Right renal pelvis (tissue), 4 donors: ENCODE data around the gene EXOC1L. TPM values are rescaled to one million over a fixed set of nuclear protein-coding genes. Genes with fewer than 3 reads are reported as not detected.
A peak's percentile ranks its signal among the peaks of the same experiment; 100 is the strongest.
"Not testable (repeated sequence)": the region's sequence is repeated elsewhere in the genome, so short reads cannot be mapped to it uniquely, and the experiment has no call there.

Experiments
- DNase-seq, 4 donors: peaks; one replicate each; pipeline ENCODE4 v3.0.0-alpha.2; 2013; ENCODE audit warnings: low read depth in 4 of 4, low spot score in 3 of 4, missing footprints in 1 of 4
- polyA plus RNA-seq, 4 donors: library from polyadenylated mRNA; unstranded; fragments of 120-200 nt; gene quantifications; one replicate each; pipeline ENCODE4 v1.2.1, GENCODE V29; 2013; ENCODE audit not compliant: insufficient read length in 4 of 4

The EXOC1L gene
- polyA plus RNA-seq, 4 donors: 0.09 TPM; not detected in 3

DNA sequence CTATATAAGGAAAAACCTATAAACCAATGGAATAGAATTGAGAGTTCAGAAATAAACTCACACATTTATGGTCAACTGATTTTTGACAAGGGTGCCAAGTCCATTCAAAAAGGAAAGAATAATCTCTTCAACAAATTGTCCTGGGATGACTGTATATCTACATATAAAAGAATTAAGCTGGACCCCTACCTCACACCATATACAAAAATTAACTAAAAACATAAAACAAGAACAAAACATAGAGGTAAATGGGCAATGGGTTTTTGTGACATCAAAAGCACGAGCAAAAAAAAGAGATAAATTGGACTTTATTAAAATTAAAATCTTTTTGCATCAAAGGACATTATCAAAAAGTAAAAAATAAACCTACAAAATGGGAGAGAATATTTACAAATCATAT lies 18.3 kb downstream of the EXOC1L start:
- DNase-seq: no peak

DNA sequence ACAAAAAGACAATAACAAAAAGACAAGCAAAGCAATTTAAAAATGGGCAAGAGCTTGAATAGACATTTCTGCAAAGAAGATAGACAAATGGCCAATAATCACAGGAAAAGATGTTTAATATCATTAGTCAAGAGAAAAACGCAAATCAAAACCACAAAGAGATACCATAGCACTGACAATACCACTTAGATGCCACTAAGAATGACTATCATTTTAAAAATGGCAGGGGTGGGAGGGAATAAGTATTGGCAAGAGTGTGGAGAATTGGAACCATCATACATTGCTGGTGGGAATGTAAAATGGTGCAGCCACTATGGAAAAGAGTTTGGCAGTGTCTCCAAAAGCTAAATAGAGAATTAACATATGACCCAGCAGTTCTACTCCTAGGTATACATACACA lies 18.8 kb downstream of the EXOC1L start:
- no peak for DNase-seq

DNA sequence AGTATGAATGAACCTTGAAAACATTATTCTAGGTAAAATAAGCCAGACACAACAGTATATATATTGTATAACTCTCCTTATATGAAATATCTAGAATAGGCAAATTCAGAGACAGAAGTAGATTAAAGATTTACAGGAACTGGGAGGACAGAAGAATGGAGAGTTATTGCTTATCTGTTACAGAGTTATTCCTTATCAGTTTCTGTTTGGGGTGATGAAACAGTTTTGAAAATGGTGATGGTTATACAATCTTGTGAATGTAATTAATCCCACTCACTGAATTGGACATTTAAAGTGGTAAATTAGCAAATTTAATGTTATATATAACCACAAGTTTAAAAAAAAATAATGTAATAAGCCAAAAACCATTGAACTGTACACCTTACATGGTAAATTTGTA lies 19.4 kb downstream of the EXOC1L start:
- no peak for DNase-seq

DNA sequence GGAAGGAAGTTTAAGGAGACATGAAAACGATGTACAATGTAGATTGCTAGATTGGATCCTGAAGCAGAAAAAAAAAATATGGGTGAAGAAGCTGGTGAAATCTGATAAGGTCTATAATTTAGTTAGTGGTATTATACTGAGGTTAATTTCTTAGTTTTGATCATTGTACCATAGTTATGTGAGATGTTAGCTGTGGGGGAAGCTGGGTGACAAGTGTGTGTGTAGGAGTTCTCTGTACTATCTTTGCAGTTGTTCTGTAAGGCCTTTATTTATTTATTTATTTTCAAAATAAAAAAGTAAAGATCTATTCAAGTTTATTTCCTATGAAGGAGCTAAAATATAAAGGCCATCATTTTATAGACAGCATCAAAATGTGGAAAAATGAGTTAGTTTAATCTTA lies 21.4 kb downstream of the EXOC1L start:
- DNase-seq: no peak

DNA sequence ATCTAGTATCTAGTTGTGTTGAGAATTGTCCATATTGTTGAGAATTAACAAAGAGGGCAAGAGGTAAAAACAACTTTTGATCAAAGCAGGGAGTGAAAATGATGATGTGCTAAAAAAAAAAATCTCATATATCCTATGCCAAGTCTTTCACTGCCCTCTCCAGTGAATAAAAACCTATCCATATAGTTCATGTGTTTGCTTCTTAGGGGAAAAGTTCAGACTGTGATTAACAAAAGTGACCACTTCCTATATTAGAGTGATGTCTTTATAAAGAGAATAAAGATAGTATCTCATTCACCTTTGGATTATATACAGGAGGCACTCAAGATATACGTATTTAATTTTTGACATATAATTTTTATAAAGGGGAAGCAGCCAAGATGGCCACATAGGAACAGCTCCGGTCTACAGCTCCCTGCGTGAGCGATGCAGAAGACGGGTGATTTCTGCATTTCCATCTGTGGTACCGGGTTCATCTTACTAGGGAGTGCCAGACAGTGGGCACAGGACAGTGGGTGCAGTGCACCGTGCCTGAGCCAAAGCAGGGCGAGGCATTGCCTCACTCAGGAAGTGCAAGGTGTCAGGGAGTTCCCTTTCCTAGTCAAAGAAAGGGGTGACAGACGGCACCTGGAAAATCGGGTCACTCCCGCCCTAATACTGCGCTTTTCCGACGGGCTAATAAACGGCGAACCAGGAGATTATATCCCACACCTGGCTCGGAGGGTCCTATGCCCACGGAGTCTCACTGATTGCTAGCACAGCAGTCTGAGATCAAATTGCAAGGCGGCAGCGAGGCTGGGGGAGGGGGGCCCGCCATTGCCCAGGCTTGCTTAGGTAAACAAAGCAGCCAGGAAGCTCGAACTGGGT lies 22.0 kb downstream of the EXOC1L start:
- DNase-seq: not testable (repeated sequence)

DNA sequence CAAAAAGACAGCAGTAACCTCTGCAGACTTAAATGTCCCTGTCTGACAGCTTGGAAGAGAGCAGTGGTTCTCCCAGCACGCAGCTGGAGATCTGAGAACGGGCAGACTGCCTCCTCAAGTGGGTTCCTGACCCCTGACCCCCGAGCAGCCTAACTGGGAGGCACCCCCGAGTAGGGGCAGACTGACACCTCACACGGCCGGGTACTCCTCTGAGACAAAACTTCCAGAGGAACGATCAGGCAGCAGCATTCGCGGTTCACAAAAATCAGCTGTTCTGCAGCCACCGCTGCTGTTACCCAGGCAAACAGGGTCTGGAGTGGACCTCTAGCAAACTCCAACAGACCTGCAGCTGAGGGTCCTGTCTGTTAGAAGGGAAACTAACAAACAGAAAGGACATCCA lies 22.7 kb downstream of the EXOC1L start:
- DNase-seq: not testable (repeated sequence)

DNA sequence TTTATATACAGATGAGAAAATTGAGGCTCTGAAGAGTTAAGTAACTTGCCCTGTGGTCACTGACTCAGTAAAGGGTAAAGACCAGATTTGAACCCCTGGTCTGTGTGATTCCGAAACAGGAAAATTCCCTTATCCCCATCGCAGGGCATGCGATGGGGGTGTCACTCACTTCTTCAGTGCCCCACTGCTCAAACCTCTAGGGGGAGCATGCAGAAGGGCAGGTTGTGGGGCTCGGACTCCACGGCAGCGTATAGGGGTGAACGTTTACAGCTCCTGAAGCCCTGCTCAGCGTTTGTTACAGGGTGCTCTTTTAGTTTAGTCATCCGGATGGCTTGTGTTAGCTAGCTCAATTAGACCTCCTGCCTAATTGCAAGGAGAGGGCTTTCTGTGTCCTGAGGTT lies 30.1 kb downstream of the EXOC1L start:
- DNase-seq: no peak

DNA sequence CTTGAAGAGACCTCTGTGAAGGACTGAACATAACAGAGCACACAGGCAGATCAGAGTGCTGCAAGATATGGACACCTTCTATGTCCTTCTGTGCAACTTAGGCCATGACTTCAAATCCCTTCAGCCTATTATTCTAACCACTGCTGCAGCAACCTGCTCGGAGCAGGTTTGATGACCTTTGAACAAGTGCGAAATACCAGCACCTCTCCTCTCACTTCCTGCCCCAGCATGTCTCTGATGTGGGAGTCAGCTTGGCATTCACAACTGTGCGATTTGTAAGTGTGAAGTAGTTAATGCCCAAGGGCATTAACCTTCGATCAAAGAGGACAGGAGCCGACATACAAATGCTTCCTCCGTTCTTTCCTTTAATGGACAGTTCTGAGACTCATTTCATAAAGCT lies 32.3 kb downstream of the EXOC1L start:
- DNase-seq: no peak

DNA sequence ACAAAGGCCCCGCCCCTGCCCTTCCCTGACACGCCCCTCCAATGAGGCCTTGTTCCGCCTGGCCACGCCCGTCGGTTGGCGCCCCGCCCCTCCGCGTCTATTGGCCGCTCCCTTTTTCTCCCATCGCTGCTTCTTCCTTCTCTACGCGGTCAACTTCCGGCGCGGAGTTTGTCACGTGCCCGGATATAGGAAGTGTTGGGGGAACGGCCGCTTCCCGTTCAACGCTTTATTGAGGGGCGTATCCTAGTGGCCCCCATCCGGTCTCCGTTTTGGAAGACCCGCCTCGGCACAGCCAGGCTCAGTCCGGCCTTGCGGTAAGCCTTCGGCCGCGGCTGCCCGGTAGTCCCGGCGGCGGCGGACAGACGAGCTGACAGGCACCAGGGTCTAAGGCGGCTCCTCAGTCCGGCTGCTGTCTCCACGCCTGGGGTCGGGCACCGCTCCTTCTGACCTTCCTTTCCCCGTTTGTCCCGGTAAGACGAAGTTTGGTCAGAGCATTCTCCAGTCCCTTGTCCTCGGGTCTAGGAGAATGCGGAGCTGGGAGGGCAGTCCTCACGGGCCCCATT lies 34.0 kb downstream of the EXOC1L start, which contains the start of gene EXOC1:
EXOC1 (plus strand) TSS at position 165 of the 563 bp plus-strand sequence. CDS start 4,676 bp downstream, outside the sequence.
- DNase-seq: peak; percentile 88 to 92 (median 90)

DNA sequence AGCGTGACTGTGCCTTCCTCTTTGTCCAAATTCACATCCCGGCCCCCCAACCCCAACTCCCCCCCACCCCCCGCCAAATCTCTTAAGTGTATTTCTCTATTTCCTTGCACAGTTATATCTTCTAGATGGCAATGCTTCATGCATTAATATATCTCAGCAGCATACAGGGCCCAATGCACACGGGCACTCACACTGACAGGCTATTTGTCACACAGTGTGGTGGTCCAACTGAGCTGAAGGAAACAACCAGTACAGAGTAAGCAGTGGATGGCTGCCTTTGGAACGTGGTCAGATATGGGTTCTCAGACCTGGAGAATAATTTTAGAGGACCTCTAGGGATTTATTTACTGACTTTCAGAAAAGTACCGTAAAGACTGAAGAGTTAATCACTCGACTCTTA lies 34.5 kb downstream of the EXOC1L start:
- DNase-seq: no peak

DNA sequence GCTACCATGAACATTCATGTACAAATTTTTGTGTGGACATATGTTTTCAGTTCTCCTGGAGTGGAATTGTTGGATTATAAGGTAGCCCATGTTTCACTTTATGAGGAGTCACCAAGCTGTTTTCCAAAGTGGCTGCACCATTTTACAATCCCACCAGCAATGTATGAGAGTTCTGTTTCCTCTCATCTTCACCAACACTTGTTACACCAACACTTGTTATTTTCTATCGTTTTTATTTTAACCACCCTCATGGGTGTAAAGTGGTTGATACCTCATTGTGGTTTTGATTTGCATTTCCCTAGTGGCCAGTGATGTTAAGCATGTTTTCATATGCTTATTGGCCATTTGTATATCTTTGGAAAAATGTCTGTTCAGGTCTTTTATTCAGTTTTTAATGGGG lies 38.0 kb downstream of the EXOC1L start:
- no peak for DNase-seq

DNA sequence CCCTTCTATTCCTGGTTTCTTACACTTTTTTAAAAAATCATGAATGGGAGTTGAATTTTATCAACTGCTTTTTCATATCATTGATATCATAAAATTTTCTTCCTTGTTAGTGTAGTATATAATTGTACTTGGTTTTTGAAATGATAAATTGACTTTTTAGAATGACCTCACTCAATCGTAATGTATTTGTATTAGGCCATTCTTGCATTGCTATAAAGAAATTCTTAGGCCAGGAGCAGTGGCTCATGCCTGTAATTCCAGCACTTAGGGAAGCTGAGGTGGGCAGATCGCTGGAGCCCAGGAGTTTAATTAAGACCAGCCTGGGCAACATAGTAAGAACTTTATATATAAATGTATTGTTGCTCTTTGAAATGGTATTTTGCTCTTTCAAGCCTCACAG lies 40.1 kb downstream of the EXOC1L start:
- DNase-seq: no peak

DNA sequence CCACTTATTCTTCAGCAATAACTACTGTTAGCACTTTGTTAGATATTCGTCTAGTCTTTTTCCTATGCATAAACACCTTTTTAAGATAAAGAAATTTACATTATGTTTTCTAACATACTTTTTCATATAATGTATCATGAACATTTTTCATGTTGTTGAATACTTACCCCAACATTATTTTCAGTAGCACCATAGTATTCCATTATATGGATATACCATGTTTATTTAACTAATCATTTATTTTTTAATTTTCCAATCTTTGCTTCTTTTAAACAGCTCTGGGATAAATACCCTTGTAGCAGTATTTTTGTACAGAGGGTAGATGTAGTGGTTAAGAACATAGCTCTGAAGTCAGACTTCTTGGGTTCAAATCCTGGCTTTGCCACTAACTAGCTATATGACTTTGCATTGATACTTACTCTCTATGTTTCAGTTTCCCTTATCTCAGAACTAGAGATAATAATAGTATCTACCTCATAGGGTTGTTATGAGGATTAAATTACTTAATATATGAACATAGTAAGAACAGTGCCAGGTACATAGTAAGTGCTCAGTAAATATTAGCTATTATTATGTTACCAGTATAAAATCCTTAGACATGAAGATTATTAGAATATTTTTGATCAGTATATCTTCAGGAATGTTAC lies 45.1 kb downstream of the EXOC1L start:
- DNase-seq: no peak

DNA sequence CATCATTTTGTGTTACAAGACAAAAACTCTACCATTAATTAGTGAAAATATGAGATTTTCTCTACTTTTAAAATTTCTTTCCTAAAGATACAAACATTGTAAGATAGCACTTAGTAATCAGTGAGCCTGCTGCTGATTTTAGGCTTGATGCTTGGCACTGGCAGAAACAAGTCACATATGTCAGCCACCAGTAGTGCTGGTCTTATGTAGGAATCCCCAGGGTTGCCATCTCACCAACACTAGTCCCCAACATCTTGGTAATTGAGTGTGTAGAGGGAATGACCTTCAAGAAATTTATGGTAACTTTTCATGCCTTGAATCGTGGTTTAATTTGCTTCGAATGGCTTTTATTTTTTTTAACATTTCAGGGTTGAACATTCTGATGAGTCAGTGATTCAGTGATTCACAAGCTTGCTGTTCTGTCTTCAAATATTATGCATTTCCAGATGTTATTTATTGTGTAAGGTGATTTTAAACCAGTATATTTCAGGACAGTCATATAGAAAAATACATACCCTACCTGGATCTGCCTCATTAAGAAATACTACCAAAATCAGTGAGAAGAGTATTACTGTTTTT lies 45.7 kb downstream of the EXOC1L start:
- no peak for DNase-seq

DNA sequence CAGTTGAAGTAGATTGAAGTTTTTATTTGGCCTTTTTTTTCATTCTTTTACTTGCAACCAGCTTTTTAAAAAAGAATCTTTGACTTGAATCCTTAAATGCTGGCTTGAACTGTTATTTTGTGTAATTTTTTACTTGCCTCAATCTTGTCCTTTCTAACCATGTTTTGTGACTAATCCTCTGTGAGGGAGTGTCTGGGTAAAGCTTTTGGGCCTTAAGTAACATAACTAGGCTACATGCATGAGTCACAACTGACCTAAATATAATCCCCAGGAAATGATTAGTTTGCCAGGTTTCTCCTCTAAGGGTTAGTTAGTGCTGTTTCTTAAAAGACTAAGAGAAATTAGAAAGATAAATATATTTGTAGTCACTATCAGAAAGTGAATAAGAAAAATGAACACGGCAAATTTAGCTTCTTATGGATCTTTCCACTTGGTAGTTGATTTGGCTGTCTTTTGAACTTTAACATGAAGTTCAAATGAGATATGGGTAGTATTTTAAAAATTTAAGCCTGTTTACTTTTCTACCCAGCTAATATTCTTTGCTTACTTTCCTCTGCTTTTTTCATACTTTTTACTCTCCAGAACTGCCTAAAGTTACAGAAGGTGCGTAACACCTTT lies 46.8 kb downstream of the EXOC1L start:
- no peak for DNase-seq

DNA sequence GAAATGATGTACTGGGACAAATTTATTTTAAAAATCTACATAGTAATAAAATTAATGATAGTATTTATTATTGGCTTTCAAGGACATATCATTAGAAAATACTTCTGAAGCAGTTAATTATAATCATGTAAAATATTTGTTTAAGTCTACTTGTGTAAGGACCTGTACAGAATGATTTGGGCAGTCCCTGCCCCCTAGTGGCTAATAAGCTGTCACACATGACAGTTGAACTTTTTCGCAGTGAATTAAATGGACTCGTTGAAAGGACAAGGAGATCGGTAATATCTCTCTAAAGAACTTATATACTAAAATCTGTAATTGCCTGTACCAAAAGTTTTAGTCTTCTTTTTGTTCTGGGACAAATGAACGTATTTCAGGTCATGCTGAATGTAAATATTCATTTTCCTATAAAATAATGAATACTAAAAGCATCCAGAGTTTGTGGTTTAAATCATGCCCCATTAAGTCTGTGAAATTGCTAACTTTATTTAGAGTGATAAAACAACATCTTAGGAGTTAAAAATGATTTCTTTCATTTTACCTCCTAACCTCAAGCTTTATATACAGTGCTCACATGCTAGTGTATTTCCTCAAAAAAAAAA lies 47.5 kb downstream of the EXOC1L start:
- peak in 1 of 4 donors; percentile 12 for DNase-seq

DNA sequence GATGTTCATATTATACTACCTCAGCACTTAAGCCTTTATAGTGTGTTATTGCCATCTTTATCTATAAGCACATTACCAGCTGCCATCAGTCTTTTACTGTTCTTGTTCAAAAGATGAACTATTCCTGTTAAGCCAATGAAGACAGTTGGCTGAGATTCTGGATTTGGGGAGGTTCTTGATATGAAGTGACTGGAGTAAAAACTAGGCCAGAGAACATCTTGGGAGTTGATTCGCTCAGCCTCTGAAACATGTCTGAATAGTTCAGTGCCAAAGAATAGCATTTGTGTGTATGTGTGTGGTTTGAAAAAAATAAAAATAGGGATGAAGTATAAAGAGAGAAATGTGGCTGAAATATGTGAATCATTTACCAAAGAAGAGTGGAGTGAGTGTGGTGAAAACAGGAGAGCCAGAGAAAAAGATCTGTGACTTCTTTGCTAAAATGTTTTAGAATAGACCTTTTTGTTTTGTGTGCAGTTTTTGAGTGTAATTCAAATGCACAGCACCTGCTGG lies 49.0 kb downstream of the EXOC1L start:
- DNase-seq: no peak

DNA sequence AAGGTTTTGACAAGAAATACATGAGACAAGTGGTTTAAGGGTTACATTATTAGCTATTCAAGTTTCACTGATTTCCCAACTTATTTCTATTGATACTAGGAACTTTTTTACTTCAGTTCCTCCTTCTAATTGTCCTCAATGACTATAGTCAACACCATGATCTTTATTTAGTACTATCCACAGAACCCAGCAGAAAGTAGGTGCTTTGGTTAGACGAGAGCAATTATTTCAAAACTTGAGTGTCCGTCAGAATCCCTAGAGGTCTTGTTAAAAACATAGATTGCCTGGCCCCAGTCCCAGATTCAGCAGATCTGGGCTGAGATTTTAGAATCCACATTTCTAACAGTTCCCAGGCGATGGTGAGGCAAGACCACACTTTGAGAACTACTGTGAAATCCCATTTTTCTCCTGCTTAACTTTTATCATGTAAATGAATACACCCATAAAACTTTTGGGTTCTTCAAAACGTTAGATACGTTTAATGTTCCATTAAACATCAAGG lies 51.8 kb downstream of the EXOC1L start:
- no peak for DNase-seq

DNA sequence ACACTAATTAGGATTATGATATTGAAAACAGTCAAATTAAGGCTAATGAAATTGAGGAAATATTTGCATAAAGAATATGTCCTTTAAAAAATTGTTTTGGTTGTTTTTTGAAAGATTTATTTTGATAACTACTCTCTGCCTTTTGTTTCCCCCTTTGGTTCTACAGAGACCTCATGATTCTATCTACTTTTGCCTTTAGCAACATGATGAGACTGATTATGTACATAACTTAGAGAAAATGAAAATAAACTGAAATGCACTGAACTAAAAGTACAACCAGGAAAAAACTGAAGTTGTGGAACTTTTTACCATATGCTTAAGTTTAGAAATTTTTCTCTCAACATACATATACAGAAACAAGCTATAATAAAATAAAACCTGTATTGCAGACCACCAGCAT lies 55.2 kb downstream of the EXOC1L start:
- no peak for DNase-seq

DNA sequence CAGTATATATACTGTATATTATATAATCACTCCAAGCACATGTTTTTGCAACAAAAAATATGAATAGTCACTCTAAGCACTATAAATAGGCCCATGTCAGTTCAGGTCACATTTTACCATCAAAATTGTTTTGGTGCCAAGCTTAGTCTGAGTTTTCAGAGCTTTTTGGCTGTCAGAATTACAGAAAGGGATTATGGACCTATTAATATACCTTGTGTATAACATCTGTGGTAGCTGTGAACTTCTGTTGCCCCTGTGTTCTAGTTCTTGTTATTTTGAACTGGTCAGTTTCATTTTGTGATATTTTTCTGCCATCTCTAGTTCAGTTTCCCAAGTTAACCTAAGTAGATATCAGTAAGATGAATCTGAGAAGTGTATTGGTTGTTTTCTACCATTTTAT lies 56.8 kb downstream of the EXOC1L start:
- DNase-seq: no peak
